Colon (tissue), 2 donors: ENCODE results near the gene CCL27.

Source experiments
- FAIRE-seq: peaks from 2 replicates; lab custom pipeline; 2012; peaks lifted over from hg19 to GRCh38; lab: Jason Lieb, UNC
- donor health status: control.
- donor health status: control.

The CCL27 gene, protein sequence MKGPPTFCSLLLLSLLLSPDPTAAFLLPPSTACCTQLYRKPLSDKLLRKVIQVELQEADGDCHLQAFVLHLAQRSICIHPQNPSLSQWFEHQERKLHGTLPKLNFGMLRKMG

DNA sequence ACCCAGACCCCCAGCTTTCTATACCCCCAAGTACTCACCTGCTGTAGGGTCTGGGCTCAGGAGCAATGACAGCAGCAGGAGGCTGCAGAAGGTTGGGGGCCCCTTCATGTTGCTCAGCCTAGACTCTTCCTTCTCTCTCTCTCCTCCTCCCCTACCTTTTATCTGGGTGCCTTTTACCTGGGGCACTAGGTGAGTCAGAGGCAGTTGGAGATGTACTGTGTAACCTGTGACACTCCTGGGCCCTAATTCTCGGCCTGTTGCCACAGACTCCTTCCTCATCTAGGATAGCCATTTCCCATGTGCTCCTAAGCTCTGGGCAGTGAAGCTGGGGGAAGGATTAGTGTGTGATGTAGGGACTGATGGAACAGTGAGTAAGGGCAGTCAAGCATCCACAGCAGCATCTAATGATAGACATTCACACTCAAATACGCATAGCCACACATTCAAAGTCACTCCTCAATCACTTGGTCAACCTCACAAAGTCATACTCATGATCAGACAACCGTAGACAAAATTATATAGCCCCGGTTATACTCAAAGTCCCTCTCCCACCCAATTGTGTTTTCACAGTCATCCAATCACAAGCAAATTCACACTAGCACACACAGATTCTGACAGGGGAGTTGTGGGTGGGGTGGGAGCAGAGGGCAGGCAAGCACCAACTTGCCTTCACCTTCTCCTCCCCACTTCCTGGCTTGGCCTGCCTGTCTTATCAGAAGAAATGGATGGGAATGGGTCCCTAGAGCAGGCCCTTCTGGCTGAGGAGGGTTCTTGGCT, at the start of gene CCL27:
CCL27 (minus strand) TSS at position 132 of the 777 bp plus-strand sequence; CDS start at position 108, 24 bp downstream.
- FAIRE-seq = no peak

DNA sequence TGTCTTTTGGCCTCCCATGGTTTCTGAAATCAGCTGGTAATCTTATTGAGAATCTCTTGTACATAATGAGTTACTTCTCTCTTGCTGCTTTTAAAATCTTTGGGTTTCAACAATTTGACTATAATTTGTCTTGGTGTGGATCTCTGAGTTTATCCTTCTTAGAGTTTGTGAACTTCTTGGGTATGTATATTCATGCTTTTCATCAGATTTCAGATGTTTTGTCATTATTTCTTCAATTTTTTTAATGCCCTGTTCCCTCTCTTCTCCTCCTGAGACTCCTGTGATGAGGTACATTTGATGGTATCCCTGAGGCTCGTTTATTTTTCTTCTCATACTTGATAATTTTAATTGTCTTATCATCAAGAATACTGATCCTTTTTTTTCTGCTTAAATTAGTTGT, 49.7 kb upstream of the CCL27 start:
- FAIRE-seq = no peak

DNA sequence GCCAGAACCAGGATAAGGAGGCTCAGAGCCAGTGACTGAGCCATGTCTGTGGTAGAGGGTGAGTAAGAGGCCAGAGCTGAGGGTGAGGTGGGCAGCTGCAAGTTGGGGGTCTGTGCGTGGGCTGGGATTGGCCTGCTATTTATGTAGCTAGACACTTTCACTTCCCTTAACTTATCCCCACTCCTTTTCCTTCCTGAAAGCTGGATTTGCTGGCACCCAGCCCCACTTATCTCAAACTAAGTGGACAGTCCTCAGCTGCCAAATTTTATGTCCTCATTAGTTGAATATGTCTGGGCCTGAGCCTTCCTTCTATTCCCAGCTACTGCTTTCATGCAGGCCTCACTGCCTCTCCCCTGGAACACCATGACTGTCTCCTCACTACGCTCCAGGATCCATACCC, 47.6 kb upstream of the CCL27 start, which contains the start of gene CCL21:
CCL21 (minus strand) TSS at position 114 of the 400 bp plus-strand sequence; CDS start at position 44, 70 bp downstream.
- FAIRE-seq = no peak

DNA sequence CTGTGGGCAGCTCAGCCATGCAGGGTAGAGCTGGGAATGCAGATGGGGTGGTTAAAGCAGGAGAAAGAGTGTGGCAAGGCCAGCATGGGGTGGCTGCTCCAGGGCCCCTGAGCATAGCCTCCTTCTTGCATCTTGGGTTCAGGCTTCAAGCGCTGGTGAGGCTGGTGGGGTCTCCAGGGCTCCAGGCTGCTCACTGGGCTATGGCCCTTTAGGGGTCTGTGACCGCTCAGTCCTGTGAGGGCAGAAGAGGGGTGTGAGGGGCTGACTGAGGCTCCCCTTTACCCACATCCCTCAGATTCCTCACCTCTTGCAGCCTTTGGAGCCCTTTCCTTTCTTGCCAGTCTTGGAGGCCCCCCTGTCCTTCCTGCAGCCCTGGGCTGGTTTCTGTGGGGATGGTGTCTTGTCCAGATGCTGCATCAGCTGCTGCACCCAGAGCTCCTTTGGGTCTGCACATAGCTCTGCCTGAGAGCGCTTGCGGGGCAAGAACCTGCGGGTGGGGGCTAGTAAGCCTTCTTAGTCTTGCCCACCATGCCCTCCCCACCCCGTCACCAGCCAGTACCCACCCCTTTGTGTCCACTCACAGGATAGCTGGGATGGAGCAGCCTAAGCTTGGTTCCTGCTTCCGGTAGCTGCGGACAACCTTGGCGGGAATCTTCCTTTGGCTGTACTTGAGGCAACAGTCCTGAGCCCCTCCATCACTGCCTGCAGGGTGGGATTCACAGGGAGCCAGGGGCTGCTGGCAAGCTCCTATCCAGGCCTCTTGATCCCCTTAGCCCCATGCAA, 46.9 kb upstream of the CCL27 start:
- FAIRE-seq = no peak

DNA sequence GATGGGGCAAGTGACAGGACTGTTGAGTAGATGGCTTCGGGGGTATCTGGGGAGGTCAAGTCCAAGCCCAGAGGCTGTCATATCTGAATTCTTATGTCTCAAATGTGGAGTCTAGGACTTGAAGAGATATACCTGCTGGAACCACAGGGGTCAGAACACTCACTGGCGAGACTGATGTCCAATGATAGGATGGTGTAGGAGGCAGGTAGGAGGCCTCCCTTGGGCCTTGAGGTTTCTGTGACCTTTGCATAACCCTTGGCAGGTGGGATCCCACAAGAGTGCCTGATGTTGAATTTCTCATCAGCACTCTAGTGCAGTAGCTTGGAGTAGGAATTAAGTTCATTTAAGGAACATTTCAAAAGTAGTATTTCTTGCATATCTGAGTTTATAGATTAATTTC, 44.7 kb upstream of the CCL27 start:
- FAIRE-seq = no peak

DNA sequence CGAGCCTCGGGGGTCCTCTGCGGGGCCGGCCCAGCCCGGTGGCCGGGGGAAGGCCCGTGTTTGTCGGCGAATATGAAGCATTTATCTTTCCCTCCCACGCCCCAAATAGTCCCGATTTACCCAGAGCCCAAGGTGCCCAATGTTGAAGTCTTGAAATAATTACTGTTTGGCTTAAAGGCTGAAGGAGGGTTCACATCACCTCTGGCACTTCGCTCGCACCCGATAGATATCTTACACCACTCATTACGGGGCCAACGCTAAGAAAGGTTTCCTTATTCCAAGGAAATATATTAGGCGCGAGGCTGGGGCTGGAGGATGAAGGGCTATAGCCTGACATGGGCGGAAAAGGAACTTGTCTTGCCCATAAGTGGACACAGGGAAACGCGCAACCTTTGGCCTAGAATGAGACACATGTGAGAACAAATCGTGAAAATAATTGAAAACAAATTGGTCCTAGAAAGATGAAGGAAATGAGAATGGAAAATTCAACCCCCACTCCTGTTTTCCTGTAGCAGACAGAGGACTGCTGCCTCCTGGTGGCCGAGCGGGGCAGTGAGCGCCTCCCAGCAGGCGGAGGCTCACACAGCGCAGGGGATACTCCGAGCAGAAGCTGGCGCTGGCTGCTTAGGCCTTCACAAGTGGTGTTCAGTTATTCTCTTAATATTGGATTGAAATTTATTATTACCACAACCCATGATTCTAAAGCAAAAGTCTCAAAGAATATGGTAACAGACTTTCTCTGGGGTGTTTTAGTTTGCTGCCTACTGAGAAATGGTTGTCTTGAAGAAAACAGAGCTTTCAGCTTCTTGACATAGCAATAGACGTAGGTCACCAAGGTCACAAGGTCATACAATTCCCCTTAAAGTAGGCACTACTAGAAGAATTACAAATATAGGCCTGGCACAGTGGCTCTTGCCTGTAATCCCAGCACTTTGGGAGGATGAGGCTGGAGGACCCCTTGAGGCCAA, 39.6 kb upstream of the CCL27 start:
- no peak for FAIRE-seq

GRCh38 chr9:34701023-34701768, 38.7 kb upstream of the CCL27 start:
- no peak for FAIRE-seq

DNA sequence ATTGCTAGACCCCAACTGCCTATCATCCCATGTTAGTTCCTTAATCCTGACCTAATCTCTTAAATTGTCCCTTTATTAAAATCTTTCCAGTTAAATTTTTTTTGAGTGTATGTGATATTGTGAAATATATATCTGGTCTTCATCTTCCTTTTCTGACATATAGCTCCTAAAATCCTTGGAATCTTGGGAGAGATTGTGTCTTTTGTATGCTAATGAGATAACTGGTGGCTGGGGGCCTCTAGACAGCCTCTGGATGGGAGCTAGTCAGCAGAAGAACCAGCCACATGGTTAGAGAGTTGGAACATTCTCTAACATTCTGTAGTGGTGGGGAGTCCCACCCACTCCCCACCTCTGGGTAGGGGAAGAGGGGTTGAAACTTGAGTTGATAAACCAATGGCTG, 32.4 kb upstream of the CCL27 start:
- FAIRE-seq = no peak

DNA sequence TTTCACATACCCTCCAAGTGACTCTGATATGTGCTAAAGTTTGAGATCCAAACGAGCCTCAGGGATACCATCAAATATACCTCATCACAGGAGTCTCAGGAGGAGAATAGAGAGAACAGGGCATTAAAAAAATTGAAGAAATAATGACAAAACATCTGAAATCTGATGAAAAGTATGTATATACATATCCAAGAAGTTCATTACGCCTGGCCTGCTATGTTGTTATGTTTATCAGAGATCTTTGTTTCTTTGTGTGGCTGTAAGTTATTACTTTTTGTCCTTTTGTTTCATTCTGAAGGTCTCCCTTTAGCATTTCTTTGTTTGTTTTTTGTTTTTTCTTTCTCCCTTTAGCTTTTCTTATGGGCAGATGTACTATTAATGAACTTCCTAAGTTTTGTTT, 31.1 kb upstream of the CCL27 start:
- no peak for FAIRE-seq

- FAIRE-seq = no peak
Measured at GRCh38 chr9:34691936-34692315, 29.5 kb upstream of the CCL27 start.

GRCh38 chr9:34690983-34691935, 28.8 kb upstream of the CCL27 start, which contains the start of gene CCL19:
Gene CCL19 (minus strand): TSS chr9:34691276. CDS start chr9:34691139, 137 bp downstream.
- FAIRE-seq = no peak

DNA sequence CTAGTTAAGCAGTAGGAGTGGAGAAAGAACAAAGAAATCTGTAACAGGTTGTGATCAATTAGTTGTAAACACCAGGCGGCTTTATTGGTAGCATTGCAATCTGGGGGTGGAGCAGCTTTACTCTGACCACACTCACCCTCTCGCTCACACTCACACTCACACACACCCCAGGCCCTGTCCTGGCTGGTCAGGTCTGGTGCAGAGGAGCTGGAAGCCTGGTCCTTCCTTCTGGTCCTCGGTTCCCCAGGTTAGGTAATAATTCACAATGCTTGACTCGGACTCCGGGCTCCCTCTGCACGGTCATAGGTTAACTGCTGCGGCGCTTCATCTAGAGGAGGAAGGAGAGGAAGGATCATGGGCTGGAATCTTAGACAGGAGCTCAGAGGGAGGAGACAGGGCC, 27.1 kb upstream of the CCL27 start:
- FAIRE-seq = no peak

- no peak for FAIRE-seq
Measured at GRCh38 chr9:34689116-34689470, 26.6 kb upstream of the CCL27 start.

DNA sequence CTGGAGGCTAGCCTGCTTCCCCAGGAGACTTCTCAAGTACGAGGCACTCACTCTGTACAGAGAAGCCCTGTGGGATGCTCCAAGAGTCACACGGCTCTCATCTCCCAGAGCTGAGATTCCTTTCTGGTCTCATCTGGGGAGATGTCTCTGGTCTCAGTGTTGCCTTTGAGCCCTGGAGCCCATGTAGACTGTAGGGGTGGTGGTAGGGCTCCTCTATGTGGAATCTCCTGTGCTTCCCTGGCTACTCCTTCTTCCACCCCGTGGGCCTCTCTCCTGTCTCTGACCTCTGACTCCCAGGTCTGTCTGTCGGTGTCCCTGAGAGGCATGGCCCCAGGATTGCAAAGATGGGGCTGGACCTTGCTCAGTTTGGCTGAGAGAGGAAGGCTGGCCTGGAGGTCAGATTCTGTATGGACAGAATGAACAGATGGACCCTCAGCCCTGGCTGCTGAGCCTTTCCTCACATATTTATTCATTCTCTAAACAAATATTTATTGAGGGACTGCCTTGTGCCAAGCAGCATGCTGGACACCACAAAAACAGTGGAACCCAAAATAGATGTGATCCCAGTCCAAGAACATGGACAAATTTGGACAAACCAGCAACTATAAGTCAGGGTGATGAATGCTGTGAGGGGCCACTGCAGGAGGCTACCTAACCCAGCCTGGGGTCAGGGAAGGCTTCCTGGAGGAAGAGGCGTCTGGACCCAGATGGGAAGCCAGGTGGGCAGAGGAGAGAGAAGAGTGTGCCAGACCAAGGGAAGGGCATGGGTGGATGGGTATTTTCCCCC, 26.1 kb upstream of the CCL27 start:
- FAIRE-seq = no peak

GRCh38 chr9:34687276-34688030, 25.0 kb upstream of the CCL27 start:
- FAIRE-seq = no peak

GRCh38 chr9:34686732-34687131, 24.3 kb upstream of the CCL27 start:
- no peak for FAIRE-seq

DNA sequence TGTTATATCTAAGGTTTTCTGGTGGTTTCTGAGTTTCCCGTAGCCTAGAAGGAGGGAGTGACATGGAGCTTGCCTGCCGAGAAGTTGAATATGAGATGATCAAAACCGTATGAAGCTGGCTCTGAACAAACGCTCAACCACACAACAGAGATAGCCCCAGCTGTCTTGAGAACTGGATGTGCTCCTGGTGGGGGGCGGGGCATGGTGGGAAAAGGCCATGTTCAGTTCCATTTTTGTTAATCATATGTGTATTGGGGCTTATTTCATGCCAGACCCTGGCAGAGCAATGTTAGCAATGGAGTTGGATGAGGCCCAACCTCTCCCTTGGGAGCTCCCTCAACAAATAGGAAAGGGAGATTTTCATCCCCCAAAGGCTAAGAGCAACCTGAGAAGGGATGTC, 23.8 kb upstream of the CCL27 start:
- no peak for FAIRE-seq

- no peak for FAIRE-seq
Measured at GRCh38 chr9:34685591-34685990, 23.1 kb upstream of the CCL27 start.
